ENCODE results near the gene LGALS3BP.

The LGALS3BP gene

DNA sequence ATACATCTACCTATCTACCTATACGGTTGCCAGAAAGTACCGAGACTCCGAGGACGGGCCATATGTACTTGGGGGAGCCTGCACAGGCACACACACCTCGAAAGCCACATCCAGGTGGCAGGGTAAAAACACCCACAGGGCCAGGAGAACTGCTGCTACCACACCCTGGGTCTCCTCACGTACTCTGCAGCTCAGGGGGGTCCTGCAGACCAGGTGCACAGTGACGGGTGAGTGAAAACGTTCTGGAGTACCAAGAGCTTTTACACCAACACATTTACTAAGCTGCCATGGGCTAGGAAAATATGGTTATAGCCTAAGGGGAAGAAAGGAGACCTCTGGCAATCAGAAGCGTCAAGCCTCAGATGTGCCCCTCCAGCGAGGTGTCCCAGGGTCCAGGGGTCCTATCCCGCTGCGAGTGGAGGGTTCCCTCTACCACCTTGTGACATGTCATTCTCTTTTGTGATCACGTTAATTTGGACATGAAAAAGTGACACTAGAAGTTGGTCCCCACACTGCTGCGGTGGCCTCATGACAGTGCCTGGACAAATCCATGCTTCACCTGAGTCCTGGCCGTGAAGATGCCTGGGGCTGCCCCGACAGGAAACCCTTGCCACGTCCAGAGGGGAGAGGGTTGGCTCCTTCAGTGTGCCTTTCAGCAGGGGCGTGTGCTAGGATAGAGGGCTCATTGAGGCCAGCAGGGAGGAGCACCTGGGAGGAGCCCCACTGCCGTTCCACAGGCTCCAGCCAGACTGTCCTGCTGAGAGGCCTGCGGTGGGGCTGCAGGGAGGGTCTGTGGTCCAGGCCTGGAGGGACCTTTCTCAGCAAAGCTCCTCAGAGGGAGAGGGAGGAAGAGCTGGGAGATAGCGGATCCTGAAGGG lies 28.0 kb upstream of the LGALS3BP start:
- no peak for DNase-seq (ENCODE audit: low spot score in 2 of 2)
- H3K9me3 ChIP-seq = no peaks in the 10 kb centered on the region
- no peaks in the 10 kb centered on the region; the same call in 1 of the 2 replicates for H3K36me3 ChIP-seq (replicated peaks)
- H3K27me3 ChIP-seq (ENCODE audit: low read depth) = no peaks in the 10 kb centered on the region
- H3K4me3 ChIP-seq = no peak overlapping the region; the same call in 1 of the 2 replicates
- peaks cover 9% of the 10 kb centered on the region for H3K4me1 ChIP-seq
- in situ Hi-C loops (cut with MboI; ENCODE audit: low sequenced_read_pairs) = no loop called here

DNA sequence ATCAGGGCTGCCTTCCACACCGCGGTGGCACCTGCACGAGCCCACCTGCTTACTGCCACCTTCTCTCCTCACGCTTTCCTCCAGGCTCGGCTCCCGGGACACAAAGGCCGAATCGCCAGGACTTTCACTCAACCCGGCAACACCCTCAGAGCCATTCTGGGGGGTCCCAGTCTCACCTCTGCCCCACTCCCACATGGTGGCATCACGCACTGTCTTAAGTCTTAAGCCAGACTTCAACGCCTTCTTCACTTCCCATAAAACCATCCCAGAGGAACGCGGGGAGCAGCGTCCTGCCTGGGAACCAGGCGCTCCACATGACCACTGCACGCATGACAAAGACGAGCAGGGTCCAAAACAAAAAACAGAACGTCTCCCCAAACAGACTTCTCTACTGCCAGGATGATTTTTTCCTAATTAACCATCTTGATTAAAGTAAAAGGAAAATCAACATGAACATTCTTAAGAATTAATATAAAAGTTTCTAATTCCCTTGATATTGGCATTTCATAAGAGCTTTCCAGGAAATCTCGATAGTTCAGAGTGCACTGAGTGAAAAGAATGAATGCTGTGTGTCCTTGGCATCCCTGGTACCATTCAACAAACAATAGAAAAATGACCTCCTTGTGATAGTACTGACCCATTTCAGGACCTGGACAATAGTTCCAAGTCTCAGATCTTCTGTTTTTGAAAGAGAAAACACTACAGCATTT lies 27.2 kb upstream of the LGALS3BP start:
- H3K27me3 ChIP-seq (ENCODE audit: low read depth) = no peaks in the 10 kb centered on the region
- H3K9me3 ChIP-seq = no peaks in the 10 kb centered on the region
- in situ Hi-C loops (cut with MboI; ENCODE audit: low sequenced_read_pairs) = no loop called here
- H3K36me3 ChIP-seq (replicated peaks) = no peaks in the 10 kb centered on the region; the same call in 1 of the 2 replicates
- H3K4me1 ChIP-seq = peaks cover 9% of the 10 kb centered on the region
- H3K4me3 ChIP-seq = no peak overlapping the region
- DNase-seq (ENCODE audit: low spot score in 2 of 2) = no peak

- Histone ChIP-seq H3K4me1 (peaks cover 9% of the 10 kb centered on the region), H3K36me3 (replicated peaks) (no peaks in the 10 kb centered on the region; the same call in 1 of the 2 replicates), H3K4me3 (no peak overlapping the region), H3K9me3 (no peaks in the 10 kb centered on the region), H3K27me3 (ENCODE audit: low read depth) (no peaks in the 10 kb centered on the region)
- in situ Hi-C loops (cut with MboI; ENCODE audit: low sequenced_read_pairs) = no loop called here
- DNase-seq (ENCODE audit: low spot score in 2 of 2) = no peak
Measured at GRCh38 chr17:79006046-79006445, 26.3 kb upstream of the LGALS3BP start.

DNA sequence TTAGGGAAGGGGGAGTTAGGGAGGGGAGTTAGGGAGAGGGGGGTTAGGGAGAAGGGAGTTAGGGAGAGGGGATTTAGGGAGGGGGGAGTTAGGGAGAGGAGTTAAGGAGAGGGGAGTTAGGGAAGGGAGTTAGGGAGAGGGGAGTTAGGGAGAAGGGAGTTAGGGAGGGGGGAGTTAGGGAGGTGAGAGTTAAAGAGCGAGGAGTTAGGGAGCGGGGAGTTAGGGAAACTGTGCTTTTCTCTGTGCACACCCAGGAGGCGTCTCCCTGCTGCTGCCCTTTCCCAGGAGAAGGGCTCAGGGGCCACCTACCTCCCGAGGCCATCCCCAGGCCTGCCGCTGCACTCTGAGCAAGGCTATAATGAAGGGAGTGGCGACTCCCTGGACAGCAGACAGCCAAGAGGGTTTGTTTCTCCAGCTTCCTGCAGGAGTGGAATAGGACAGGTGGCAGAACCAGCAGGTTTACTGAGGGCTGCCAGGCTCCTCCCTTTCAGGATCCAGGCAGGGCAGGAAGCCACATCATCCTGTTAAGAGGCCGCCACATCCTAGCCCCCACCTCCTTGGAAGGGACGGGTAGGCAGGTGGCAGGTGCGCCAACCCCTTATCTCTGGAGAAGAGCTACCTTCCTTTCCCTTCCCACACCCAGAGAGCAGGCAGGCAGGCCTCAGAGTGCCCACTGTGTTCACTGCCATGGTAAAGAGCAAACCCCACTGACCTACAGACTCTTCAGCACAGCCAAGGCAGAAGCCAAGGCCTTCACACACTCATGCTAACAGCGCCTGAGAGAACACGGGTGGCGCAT lies 25.5 kb upstream of the LGALS3BP start:
- no peaks in the 10 kb centered on the region for H3K27me3 ChIP-seq (ENCODE audit: low read depth)
- in situ Hi-C loops (cut with MboI; ENCODE audit: low sequenced_read_pairs) = no loop called here
- no peak overlapping the region for H3K4me3 ChIP-seq
- no peaks in the 10 kb centered on the region; the same call in 1 of the 2 replicates for H3K36me3 ChIP-seq (replicated peaks)
- peaks cover 8% of the 10 kb centered on the region for H3K4me1 ChIP-seq
- DNase-seq (ENCODE audit: low spot score in 2 of 2) = no peak
- no peaks in the 10 kb centered on the region for H3K9me3 ChIP-seq

DNA sequence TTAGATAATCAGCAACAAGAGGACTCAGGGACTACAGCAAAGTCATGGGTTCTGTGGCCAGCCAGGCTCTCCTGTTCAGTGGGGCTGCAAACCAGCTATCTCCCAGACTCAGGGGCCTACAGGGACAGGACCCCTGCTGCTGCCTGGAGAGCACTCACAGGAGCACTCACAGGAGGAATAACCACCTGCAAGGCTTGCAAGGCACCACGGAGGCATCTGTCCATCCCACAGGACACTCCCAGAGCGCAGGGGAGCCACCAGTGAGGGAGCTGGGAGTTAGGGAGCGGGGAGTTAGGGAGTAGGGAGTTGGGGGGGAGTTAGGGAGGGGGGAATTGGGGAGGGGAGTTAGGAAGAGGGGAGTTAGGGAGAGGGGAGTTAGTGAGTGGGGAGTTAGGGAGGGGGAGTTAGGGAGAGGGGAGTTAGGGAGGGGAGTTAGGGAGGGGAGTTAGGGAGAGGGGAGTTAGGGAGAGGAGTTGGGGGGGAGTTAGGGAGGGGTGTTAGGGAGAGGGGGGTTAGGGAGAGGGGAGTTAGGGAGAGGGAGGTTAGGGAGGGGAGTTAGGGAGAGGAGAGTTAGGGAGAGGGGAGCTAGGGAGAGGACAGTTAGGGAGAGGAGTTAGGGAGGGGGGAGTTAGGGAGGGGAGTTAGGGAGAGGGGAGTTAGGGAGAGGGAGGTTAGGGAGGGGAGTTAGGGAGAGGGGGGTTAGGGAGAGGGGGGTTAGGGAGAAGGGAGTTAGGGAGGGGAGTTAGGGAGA lies 24.1 kb upstream of the LGALS3BP start:
- Histone ChIP-seq H3K4me1 (0 out of 2 replicates have a peak, but pooled peaks cover 3% of the 10 kb centered on the region), H3K9me3 (no peaks in the 10 kb centered on the region), H3K27me3 (ENCODE audit: low read depth) (no peaks in the 10 kb centered on the region), H3K4me3 (no peak overlapping the region), H3K36me3 (replicated peaks) (no peaks in the 10 kb centered on the region; the same call in 1 of the 2 replicates)
- in situ Hi-C loops (cut with MboI; ENCODE audit: low sequenced_read_pairs) = no loop called here
- DNase-seq (ENCODE audit: low spot score in 2 of 2) = no peak

DNA sequence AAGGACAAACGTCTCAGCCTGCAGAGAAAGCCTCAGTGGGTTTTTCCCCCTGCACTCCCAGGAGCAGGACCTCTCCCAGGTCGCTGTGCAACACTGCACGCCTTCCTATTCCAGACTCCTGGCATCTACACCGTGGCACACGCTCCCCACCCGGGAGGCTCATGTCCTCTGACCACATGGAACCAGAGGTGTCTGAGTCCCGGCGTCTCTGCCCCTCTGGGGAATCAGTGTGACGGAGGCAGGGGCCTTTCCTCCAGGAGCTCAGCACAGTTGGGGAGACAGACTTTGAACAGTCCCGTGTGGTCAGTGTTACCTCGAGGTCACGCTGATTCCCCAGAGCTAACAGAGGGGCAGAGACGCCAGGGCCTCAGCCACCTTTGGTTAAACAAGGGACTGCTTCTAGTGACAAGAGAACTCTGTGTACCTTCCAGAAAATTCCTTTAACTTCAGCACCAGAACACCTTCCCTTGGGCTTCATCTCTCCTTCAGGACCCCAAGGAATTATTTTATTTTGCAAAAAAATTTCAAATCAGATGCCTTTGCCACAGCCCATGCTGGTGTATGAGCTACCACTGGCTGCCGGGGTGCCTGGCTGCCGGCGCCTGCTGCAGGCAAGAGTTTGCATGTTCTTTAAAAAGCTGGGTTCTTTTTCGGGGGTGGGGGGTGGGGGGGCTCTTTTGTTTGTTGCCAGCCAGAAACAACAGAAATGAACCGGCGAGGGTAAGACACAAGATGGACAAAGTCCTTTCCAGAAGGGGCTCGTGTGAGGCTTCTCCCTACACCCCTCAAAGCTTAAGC lies 23.3 kb upstream of the LGALS3BP start:
- H3K27me3 ChIP-seq (ENCODE audit: low read depth) = no peaks in the 10 kb centered on the region
- DNase-seq (ENCODE audit: low spot score in 2 of 2) = no peak
- H3K4me3 ChIP-seq = no peak overlapping the region
- no peaks in the 10 kb centered on the region for H3K4me1 ChIP-seq
- no peaks in the 10 kb centered on the region for H3K9me3 ChIP-seq
- in situ Hi-C loops (cut with MboI; ENCODE audit: low sequenced_read_pairs) = no loop called here
- H3K36me3 ChIP-seq (replicated peaks) = peaks cover 2% of the 10 kb centered on the region

GRCh38 chr17:79002291-79002690 lies 22.6 kb upstream of the LGALS3BP start:
- no peaks in the 10 kb centered on the region for H3K4me1 ChIP-seq
- no peaks in the 10 kb centered on the region for H3K27me3 ChIP-seq (ENCODE audit: low read depth)
- no peaks in the 10 kb centered on the region for H3K9me3 ChIP-seq
- DNase-seq (ENCODE audit: low spot score in 2 of 2) = no peak
- H3K4me3 ChIP-seq = no peak overlapping the region
- in situ Hi-C loops (cut with MboI; ENCODE audit: low sequenced_read_pairs) = no loop called here
- peaks cover 7% of the 10 kb centered on the region; the same call in 1 of the 2 replicates for H3K36me3 ChIP-seq (replicated peaks)

GRCh38 chr17:79001190-79002020 lies 21.7 kb upstream of the LGALS3BP start:
- no peaks in the 10 kb centered on the region for H3K9me3 ChIP-seq
- H3K4me3 ChIP-seq = no peak overlapping the region
- no peaks in the 10 kb centered on the region for H3K4me1 ChIP-seq
- H3K36me3 ChIP-seq (replicated peaks) = peaks cover 13% of the 10 kb centered on the region
- no peak for DNase-seq (ENCODE audit: low spot score in 2 of 2)
- in situ Hi-C loops (cut with MboI; ENCODE audit: low sequenced_read_pairs) = no loop called here
- no peaks in the 10 kb centered on the region for H3K27me3 ChIP-seq (ENCODE audit: low read depth)

GRCh38 chr17:79000396-79001189 lies 20.9 kb upstream of the LGALS3BP start:
- no peaks in the 10 kb centered on the region for H3K9me3 ChIP-seq
- H3K4me1 ChIP-seq = no peaks in the 10 kb centered on the region
- H3K36me3 ChIP-seq (replicated peaks) = peaks cover 18% of the 10 kb centered on the region
- no peak for DNase-seq (ENCODE audit: low spot score in 2 of 2)
- in situ Hi-C loops (cut with MboI; ENCODE audit: low sequenced_read_pairs) = no loop called here
- no peak overlapping the region for H3K4me3 ChIP-seq
- H3K27me3 ChIP-seq (ENCODE audit: low read depth) = no peaks in the 10 kb centered on the region

DNA sequence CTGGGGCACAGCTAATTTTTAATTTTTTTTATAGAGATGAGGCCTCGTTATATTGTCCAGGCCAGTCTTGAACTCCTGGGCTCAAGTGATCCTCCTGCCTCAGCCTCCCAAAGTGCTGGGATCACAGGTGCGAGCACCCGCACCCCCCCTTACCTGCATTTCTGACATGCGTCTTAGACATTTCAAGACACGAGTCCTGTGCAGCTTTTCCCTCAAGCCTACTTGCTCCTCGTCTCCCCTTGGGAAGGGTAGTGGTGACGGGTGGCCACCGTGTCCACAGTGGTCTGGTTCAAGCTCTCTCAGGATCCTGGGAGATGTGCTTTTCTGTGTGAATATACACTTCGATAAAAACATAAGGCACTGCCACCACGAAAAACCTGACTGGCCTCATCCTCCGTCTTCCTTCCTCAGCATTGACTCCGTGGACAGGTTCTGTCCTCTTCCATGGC lies 20.2 kb upstream of the LGALS3BP start:
- DNase-seq (ENCODE audit: low spot score in 2 of 2) = no peak
- Histone ChIP-seq H3K9me3 (no peaks in the 10 kb centered on the region), H3K4me3 (no peak overlapping the region), H3K36me3 (replicated peaks) (peaks cover 19% of the 10 kb centered on the region), H3K27me3 (ENCODE audit: low read depth) (no peaks in the 10 kb centered on the region), H3K4me1 (no peaks in the 10 kb centered on the region)
- in situ Hi-C loops (cut with MboI; ENCODE audit: low sequenced_read_pairs) = no loop called here

GRCh38 chr17:78999056-78999768 lies 19.5 kb upstream of the LGALS3BP start:
- H3K27me3 ChIP-seq (ENCODE audit: low read depth) = no peaks in the 10 kb centered on the region
- H3K4me1 ChIP-seq = no peaks in the 10 kb centered on the region
- H3K36me3 ChIP-seq (replicated peaks) = peaks cover 19% of the 10 kb centered on the region
- DNase-seq (ENCODE audit: low spot score in 2 of 2) = no peak
- H3K4me3 ChIP-seq = no peak overlapping the region
- no peaks in the 10 kb centered on the region for H3K9me3 ChIP-seq
- in situ Hi-C loops (cut with MboI; ENCODE audit: low sequenced_read_pairs) = no loop called here
